NT2/D1 (cell line): ENCODE measurements around the gene COX7A2.

Experiments
- DNase-seq: peaks from one replicate; pipeline ENCODE4 v3.0.0-alpha.2; 2011; ENCODE audit warnings: low read depth, low spot score
- H3K27me3 ChIP-seq: 2 replicates; pipeline ENCODE4 v1.6.0; 2011; ENCODE audit warnings: mild to moderate bottlenecking; ENCODE audit not compliant: insufficient read length, insufficient read depth
- H3K36me3 ChIP-seq: 2 replicates; pipeline ENCODE4 v1.6.1; 2011; ENCODE audit warnings: mild to moderate bottlenecking, low read length, mixed read lengths; ENCODE audit not compliant: insufficient read depth, insufficient read length
- H3K4me1 ChIP-seq: 2 replicates; pipeline ENCODE4 v1.5.1; 2011; ENCODE audit not compliant: insufficient read depth, insufficient read length
- H3K4me3 ChIP-seq: 2 replicates; pipeline ENCODE4 v1.5.1; 2011; ENCODE audit warnings: low read depth; ENCODE audit not compliant: insufficient read length
- H3K9ac ChIP-seq: 2 replicates; pipeline ENCODE4 v1.6.0; 2011; ENCODE audit warnings: low read depth; ENCODE audit not compliant: insufficient read length
- H3K9me3 ChIP-seq: 2 replicates; pipeline ENCODE4 v1.5.1; 2011; ENCODE audit warnings: mild to moderate bottlenecking, low read length; ENCODE audit not compliant: insufficient read depth
- SUZ12 ChIP-seq: IDR thresholded peaks from 2 replicates; pipeline ENCODE4 v1.6.1; 2011; ENCODE audit not compliant: insufficient read length, insufficient read depth; ENCODE audit errors: extremely low read depth
- YY1 ChIP-seq: IDR thresholded peaks from 2 replicates; pipeline ENCODE4 v1.6.1; 2011; ENCODE audit not compliant: insufficient read length, insufficient read depth
- ZNF274 ChIP-seq: IDR thresholded peaks from 2 replicates; pipeline ENCODE4 v1.6.1; 2011; ENCODE audit warnings: mild to moderate bottlenecking, low read depth, low read length

Gene COX7A2

DNA sequence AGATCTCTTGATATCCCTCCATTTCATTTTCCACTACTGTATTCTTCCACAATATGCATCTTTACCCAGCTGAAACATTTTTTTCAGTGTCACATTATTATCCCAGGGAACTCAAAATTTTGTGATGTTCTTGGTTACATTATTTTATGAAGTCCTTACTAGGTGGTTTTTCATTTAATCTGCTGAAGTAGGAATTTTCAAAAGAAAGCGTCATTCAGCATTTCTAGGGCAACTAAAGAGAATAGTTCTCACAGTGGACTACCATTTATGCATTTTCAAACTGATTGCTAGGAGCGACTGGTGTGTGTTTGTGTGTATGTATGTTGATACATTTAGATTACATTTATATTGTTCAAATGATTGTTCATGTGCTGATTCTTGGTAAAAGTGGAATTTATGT, 43.4 kb upstream of the COX7A2 start:
- H3K4me3 ChIP-seq = no peak overlapping the region
- H3K9ac ChIP-seq = no peak overlapping the region
- H3K27me3 ChIP-seq = no peaks in the 10 kb centered on the region
- no peaks in the 10 kb centered on the region for H3K36me3 ChIP-seq
- no peak for DNase-seq
- no peaks in the 10 kb centered on the region for H3K9me3 ChIP-seq
- H3K4me1 ChIP-seq = no peaks in the 10 kb centered on the region
- TF ChIP-seq ZNF274 = no peak
- no peak for TF ChIP-seq YY1
- TF ChIP-seq SUZ12 = no peak

- Histone ChIP-seq H3K4me1 (no peaks in the 10 kb centered on the region), H3K27me3 (no peaks in the 10 kb centered on the region), H3K4me3 (peak overlapping the region; percentile 51), H3K9me3 (no peaks in the 10 kb centered on the region), H3K9ac (peak overlapping the region; percentile 43), H3K36me3 (no peaks in the 10 kb centered on the region)
- TF ChIP-seq ZNF274 = no peak
- no peak for TF ChIP-seq SUZ12
- no peak for TF ChIP-seq YY1
- DNase-seq = no peak
Measured at GRCh38 chr6:75285283-75285639, 41.7 kb upstream of the COX7A2 start.

- no peaks in the 10 kb centered on the region for H3K9me3 ChIP-seq
- DNase-seq = peak; percentile 94
- H3K9ac ChIP-seq = peak within 1 kb of the TSS; percentile 88
- no peaks in the 10 kb centered on the region for H3K36me3 ChIP-seq
- no peaks in the 10 kb centered on the region for H3K27me3 ChIP-seq
- H3K4me1 ChIP-seq = no peaks in the 10 kb centered on the region
- TF ChIP-seq ZNF274 = no peak
- no peak for TF ChIP-seq YY1
- H3K4me3 ChIP-seq = peak within 1 kb of the TSS; percentile 95
Measured at GRCh38 chr6:75284632-75285282, 41.2 kb upstream of the COX7A2 start, which contains the start of gene TMEM30A. TSS of gene TMEM30A (minus strand) at chr6:75284792. CDS start at chr6:75284638, 154 bp downstream.

DNA sequence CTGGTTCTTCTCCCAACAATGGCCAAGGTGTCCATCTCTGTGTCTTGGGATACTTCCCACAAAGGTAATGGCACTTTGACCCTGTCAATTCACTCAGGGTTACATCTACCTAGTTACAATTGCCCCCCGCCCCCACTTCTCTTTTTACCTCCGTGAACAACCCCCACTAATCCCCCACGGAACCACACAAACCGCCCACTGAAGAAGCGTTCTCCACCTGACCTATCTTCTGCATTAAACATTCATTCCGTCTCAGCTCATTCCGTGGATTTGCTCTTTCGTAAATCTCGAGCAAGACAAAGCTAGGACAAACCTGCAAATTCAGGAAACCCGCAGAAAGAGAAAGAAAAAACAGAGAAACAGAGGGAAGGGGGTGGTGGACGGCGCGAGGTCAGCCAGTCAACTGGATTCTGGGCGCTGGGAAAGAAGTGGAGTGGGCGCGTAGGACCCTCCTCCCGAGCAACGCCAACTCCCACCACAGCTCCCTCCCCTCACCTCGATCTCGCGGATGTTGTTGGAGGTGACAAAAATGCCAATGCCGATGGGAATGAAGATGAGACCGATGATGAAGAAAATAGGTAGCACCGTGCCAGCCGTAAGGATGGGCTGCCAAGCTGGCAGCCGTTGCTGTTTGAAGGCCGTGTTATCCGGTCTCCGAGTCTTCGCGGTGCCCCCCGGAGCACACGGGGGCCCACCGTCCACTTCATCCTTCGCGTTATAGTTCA, 40.5 kb upstream of the COX7A2 start:
- Histone ChIP-seq H3K4me1 (no peaks in the 10 kb centered on the region), H3K27me3 (no peaks in the 10 kb centered on the region), H3K9me3 (no peaks in the 10 kb centered on the region), H3K36me3 (no peaks in the 10 kb centered on the region), H3K4me3 (peak overlapping the region; percentile 95), H3K9ac (peak overlapping the region; percentile 88)
- TF ChIP-seq ZNF274 (no peak), YY1 (no peak), SUZ12 (no peak)
- no peak for DNase-seq

DNA sequence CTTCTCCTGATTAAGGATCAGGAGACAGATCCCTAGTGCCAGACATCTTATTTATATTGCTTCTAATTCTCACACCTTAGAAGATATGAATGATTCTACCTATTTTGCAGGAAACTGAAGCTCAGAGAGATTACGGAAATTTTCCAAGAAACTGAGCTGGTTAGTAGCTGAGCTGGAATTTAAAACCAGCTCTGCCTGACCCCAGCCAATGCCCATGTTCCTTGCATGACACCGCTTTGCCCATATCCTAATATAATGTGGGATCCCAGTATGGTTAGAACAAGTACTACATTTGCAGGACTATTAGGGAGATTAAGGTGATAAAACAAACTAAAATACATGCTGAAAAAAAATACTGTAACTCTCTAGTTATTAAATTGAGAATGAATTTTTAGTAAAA, 39.1 kb upstream of the COX7A2 start:
- DNase-seq = no peak
- Histone ChIP-seq H3K4me3 (peak overlapping the region; percentile 95), H3K4me1 (no peaks in the 10 kb centered on the region), H3K36me3 (no peaks in the 10 kb centered on the region), H3K27me3 (no peaks in the 10 kb centered on the region), H3K9ac (no peak overlapping the region), H3K9me3 (no peaks in the 10 kb centered on the region)
- TF ChIP-seq YY1 = no peak
- TF ChIP-seq SUZ12 = no peak
- no peak for TF ChIP-seq ZNF274

- DNase-seq = no peak
- H3K4me3 ChIP-seq = no peak overlapping the region
- TF ChIP-seq SUZ12 (no peak), ZNF274 (no peak), YY1 (no peak)
- H3K9ac ChIP-seq = no peak overlapping the region
- H3K27me3 ChIP-seq = no peaks in the 10 kb centered on the region
- H3K36me3 ChIP-seq = peaks cover 4% of the 10 kb centered on the region
- H3K4me1 ChIP-seq = no peaks in the 10 kb centered on the region
- H3K9me3 ChIP-seq = no peaks in the 10 kb centered on the region
Measured at GRCh38 chr6:75281653-75282052, 38.1 kb upstream of the COX7A2 start.

- Histone ChIP-seq H3K36me3 (peaks cover 4% of the 10 kb centered on the region), H3K4me3 (no peak overlapping the region), H3K4me1 (peaks cover 4% of the 10 kb centered on the region), H3K27me3 (no peaks in the 10 kb centered on the region), H3K9me3 (no peaks in the 10 kb centered on the region), H3K9ac (no peak overlapping the region)
- TF ChIP-seq SUZ12 = no peak
- TF ChIP-seq ZNF274 = no peak
- no peak for TF ChIP-seq YY1
- no peak for DNase-seq
Measured at GRCh38 chr6:75280131-75280855, 36.7 kb upstream of the COX7A2 start.
